Bone marrow (tissue), 2 donors: ENCODE measurements around the gene ATP5F1E.
"Not testable (repeated sequence)": the region's sequence is repeated elsewhere in the genome, so short reads cannot be mapped to it uniquely, and the experiment has no call there.

Source experiments
- DNase-seq, 2 donors: peaks; one replicate each; lab custom pipeline; 2025; lab: John Stamatoyannopoulos, UW

ATP5F1E gene

DNA sequence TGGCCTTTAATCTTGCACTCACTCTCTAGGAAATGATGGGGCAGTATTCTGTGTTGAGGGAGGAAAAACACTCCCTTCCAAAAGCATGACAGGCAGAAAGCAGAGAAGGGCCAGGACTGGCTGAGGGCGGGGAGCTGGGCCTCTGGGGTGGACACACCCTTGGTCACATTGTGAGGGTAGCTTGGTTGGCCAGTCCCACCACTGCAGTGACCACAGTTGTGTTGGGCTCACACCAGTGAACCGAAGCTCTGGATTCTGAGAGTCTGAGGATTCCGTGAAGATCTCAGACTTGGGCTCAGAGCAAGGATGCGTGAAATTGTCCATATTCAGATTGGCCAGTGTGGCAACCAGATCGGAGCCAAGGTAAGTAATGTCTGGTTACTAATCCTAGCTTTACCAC, 12.9 kb downstream of the ATP5F1E start, which contains the start of gene TUBB1:
TUBB1 (plus strand) TSS at position 213 of the 400 bp plus-strand sequence; CDS start at position 307, 94 bp downstream.
- DNase-seq: no peak

DNA sequence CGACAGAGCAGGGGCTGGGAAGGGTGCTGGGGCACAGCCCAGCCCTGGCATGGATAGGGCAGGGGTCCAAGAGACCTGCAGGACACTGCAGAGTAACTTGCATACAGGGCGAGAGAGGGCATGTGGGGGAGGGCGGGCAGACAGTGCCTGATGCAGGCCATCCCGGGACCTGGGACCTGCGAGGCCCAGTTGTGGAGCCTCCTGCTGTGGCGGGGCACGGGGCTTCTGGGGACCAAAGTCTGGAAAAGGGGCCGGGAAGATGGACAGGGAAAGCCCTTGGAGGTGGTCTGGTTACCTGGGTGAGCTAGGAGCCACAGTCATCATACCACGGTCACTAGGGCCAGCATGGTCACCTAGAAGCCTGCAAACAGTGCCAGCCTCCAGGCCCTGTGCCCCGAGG, 13.3 kb downstream of the ATP5F1E start:
- no peak for DNase-seq

DNA sequence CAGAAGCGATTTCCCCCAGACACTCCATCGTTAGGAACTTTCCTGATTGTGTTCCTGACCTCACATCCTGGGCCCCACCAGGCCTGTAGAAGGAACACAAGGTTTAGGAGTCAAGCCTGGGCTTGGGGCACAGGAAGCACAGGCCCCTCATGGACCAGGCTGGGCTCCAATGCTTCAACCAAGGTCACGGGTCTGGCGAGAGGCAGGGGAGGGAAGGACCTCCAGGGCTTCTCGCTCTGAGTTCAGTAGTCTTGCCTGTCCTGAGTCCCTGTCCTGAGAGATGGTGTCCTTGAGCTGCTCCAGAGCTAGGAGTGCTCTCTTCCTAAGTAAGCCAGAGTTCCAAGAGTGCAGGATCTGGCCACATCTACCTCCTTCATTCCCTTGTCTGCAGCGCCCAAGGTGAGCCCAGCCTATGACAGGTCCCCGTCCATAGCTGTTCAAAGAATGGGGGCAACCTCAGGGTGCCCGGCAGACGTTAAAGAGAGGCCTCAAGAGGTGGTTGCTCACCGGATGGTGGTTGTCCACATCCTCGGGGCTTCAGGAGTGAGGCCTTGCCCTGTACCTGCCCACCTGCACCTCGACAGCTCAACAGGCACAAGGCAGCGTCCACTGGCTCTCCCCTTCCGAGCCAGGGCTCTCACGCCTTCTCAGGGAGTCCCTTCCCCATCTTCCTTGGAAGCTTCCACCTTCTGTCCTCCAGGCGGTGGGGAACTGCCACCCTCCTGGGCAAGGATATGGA, 14.5 kb downstream of the ATP5F1E start:
- DNase-seq: no peak

DNA sequence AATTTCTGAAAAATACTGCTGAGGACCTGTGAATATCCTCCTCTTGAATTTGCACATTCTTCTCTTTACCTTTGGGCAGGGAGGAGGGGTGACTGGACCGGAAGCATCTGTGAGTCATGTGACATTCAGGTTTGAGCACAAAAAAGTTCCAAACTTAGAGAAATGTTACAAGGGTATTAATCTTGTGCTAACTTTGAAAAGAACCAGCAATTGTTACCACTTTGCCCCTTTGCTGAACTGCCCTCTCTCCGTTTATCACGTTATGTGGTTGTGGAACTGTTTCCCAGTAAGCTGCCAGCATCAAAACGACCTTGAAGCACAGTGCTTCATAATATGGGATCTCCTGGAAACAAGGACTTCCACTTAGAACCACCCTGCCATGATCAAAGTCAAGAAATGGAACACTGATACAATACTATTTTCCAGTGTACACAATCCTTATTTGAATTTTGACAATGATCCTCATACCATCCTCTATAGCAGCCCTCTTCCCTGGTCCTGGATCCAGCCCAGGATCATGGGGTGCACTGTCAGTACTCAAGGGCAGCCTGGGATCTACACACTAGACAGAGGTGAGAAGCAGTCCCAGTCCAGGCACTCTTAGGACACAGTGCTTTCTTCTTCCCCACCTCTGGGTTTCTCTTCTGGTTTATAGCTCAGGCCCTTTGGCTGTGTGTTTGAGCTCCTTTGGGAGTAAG, 15.2 kb downstream of the ATP5F1E start:
- DNase-seq: peak in 1 of 2 donors; percentile 11

DNA sequence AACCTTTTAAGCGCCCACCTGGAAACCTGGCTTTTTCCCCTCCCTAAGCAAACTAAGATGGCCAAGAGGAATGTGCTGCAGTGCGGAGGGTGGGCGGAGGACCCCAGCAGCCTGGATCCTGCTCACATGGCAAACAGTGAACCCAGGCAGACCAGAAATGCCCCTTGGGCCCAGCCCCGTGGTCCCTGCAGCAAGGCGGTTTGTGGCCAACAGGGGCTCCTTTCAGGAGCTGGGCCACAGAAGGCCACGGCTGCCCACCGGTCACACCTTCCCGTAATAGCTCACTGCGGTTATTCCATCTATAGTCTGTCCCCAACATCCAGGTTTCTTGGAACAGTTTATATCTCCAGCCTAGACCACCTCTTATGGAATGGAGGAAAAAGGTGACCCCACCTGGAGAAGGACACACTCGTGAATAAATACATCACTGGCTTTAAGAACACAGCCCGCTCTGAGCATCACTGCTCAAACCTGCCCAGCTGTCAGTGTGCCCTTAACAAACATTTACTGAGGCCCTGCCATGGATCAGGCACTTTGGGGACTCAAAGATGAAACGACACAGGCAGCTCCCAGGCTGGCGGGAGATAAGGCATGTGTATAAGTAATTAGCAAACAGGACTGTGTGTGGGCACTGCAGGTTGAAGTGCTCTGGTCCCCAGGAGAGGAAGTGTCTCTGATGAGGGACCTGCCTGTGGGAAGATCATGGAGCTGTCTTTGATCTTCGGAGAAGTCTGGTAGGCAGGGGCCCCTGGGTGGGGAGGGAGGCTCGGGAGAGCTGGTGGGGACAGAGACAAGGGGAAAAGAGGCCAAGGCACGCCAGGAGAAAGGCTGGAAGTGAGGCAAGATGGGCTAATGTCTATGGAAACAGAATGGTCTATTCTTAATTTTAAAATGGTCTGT, 16.1 kb downstream of the ATP5F1E start:
- DNase-seq: no peak

DNA sequence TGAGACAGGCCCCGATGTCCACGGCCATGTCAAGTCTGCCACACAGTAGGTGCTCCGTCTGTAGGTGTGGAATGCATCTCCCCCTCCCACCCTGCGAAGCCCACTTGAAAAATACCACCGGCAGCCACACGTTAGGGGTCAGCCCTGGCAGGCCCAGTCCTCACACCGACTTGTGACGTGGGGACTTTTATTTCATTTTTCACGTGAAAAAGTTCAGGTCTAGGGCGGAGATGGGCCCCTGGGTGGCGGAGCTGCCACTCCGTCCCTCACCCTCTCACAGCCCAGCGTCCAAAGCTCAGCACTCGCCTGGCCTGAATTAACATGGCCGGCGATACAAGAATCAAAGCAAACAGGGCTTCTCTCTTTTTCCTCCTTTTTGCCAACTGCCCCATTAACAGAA, 16.7 kb downstream of the ATP5F1E start:
- no peak for DNase-seq

DNA sequence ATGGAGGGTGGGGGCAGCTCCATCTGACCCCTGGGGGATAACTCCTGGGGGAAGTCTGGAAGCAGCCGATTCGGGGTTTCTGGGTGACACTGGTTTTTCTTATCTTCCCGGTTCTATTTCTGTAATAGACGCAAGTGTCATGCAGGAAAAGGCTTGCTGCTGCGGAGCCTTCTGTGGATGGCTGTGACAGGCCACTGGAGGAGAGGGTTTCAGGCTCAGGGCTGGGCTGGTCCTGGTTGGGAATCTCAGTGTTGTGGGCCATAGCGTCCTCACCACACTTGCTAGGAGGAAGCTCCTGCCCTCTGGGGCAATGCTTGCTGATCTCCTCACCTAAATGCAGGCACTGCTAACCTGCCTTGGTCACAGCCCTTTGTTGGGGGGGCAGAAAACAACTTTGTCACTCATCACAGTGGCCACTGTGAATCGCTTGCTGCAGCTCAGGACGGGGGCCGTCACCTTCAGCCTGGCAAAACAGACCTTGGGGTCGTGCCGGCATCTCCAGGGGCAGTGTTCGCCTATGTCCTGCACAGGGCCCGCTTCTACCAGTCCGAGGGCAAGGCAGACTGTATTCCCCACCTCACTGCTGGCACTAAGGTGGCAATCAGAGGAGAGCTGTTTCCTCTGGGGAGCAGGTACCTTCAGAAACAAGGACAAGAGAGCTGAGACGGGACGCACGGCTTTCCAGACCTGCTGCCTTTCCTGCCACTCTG, 17.3 kb downstream of the ATP5F1E start:
- DNase-seq: no peak

DNA sequence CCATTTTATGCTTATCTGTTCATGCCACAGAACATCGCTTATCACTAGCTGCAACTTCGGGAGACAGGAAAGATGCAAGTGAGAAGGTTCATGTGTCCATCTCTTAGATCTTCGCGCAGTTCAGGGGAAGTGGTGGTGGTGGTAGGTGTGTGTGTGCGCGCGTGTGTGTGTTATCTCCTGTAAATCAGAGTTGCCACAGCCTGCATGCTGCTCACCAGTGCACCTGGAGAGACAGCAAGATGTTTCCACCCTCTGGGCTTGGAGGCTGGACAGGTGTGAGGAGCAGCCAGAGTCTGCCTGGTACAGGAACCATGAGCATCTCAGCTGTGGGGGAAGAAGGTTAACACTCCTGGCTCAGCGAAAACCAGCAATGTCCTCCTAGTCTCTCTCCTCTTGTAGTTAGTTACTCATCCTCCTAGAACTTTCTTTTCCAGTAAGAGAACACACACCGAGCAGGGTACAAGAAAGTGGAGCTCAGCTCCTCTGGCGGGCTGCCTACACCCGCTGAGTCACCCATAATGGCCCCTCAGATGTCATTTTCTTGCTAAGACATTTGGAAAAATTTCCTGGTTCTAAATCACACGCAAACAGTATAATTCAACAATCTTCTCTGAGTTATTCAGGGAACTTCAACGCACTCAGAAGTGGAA, 18.1 kb downstream of the ATP5F1E start:
- no peak for DNase-seq

DNA sequence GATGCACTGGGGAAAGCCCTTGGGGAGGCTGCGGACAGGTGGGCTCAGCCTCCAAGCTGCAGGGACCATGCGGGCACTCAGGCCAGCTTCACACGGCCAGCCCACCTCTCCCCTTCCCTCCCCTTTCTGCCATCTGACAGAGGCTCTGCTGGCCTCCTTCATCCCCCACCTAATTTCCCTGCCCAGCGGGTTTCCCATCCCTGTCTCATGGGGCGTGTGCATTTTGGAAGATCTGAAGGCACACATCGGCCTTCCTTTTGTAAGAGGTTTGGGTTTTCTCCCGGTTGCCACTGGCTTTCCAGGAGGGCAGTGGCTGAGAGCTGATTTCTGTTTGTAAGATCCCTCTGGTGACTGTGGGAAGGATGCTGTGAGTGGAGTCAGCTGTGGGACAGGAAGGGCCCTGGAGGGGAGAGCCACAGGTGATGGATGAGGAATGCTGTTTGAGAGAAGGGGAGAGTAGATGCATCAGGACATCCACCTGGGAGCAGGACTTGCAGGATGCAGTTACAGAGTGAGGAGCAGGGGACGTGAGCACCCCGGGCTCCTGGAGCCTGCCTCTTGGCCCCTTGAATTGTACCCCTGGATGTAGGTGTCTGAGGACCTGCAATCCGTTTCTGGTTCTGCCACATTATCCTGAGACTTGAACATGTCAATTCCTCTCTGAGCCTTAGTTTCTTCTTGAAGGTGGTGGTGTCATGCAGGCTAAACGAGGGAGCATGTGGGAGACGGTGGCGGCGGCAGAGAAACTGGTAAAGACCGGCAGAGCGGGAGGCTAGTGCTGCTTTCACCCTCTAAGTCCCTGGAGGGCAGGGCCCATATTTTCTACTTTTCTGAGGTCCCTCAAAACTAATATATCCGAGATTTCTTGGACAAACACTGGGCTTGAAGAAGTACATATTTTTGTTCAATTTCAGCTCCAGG, 18.8 kb downstream of the ATP5F1E start:
- DNase-seq: no peak

DNA sequence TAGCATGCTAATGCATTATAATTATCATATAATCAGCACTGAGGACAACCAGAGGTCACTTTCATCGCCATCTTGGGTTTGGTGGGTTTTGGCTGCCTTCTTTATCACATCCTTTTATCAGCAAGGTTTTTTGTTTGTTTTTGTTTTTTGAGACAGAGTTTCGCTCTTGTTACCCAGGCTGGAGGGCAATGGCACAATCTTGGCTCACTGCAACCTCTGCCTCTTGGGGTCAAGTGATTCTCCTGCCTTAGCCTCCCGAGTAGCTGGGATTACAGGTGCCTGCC, 20.3 kb downstream of the ATP5F1E start:
- not testable (repeated sequence) for DNase-seq

DNA sequence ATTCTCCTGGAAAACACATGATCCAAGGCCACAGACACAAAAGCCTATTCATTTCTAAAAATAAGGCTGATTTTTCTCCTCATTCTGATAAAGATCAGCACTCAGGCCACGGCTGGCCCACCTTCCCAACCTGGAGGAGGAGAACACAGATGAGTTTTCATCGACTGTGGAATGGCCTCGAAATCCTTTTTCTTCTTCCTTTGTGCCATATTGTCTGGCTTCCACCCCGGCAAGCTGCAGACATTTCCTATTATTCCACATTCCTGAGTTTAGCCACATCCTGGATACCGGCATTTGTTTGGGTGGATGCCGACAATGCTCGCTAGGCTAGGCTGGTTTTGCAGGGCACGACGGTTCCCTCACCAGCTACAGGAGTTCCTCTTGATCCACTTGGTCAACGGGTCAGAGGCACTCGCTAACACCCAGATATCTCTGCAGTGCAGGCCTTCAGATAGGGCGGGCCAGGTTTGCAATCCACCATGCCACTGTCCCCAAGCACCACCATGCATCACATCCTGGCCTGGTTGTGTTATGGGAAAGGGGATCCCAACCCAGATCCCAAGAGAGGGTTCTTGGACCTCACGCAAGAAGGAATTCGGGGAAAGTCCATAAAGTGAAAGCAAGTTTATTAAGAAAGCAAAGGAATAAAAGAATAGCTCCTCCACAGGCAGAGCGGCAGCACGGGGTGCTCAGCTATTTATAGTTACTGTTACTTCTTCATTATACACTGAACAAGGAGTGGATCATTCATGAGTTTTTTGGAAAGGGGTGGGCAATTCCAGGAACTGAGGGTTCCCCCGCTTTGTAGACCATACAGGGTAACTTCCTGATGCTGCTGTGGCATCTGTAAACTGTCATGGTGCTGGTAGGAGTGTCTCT, 20.9 kb downstream of the ATP5F1E start:
- peak in 1 of 2 donors; percentile 63 for DNase-seq

DNA sequence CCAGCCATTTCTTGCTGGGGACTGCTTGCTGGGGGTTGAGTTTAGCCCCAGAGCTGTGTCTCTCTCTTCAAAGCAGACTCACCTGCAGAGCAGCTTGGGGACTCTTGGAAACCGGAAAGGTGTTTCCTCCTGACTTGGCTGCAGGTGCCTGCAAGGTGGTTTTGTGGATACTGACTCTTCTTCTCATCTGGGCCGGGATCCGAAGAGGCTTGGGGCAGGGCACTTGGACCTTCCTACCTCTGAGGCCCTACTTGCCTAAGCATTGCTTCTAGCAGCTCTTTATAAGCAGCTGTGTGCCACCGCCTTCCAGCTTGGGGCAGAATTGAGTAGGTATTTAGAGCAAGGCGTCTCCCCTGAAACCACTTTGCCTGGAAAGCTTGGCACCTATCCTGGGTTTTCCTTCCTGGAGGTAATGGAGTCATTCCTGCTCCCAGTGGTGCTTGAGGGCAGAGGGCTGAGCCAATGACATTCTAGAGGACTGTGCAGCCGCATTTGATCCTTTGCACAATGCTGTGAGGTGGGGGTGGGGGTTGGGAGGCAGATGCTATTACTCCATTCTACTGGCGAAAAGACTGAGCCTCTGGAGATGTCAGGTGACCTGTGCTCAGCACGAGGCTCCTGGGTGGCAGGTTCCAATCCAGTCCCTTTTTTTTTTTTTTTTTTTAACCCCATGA, 21.7 kb downstream of the ATP5F1E start:
- no peak for DNase-seq

DNA sequence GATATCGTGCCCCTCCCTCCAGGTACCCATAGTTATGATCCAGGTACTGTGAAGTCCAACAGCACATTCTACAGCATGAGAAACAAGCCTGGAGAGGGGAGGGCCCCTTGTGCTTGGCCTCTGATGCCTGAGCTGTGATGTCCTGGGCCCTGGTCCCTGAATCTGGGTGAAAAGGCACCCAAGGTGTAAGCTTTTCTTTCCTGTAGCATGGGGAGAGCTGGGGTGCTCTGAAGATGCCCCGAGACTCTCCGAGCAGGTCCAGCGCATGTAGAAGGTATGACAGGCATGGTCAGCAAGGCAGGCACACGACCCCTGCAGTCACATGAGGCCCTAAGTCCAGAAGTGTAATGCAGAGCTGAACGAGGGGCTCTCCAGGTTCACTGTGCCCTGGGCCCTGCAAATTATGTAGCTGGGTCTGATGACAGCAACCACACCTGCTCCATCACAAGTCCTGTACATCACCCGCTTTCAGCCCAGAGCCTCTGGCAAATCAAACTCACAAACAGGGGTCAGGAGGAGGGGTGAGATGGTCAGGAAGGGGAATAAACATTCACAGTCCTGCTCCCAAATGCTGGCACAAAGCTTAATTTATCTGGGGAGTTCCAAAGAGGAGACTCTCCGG, 23.3 kb downstream of the ATP5F1E start:
- DNase-seq: no peak

DNA sequence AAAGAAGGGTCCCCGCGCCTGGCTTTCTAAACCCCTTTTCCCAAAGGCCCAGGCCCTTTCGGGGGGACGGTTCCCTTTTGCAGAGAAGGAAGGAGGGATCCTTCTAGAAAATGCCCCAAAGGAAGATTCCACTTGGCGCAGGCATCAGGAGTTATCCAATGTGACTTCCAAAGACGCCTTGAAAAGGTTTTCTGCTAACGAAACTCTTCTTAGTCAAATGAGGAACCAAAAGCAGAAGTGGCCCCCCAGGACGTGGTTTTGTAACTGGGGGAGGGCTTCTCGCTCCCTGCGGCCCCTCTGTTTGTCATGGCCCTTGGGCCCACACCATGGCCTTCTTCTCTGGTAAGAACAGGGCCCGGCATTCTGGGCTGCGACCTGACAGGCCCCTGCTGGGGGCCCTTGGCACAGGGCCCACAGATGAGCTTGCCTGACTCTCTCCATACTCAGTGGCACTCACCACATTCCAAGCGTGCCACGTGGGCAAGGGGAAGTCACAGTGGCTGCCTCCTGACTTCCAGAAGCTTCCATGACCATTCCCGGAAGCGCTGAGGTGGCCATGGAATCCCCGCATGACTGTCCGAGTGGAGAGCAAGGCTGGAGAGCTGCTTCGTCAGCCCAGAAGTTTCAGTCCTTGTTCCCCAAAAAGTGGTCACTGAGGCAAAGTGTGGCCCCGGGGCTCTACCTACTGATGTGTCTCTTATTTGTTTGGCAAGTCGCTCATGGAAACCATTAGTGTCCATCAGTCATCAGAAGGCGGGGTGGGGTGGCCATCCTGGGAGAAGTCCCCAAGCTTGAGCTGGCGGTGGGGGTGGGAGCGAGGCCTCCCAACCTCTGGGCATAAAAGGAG, 24.2 kb downstream of the ATP5F1E start:
- peak; percentile 80 to 85 for DNase-seq

DNA sequence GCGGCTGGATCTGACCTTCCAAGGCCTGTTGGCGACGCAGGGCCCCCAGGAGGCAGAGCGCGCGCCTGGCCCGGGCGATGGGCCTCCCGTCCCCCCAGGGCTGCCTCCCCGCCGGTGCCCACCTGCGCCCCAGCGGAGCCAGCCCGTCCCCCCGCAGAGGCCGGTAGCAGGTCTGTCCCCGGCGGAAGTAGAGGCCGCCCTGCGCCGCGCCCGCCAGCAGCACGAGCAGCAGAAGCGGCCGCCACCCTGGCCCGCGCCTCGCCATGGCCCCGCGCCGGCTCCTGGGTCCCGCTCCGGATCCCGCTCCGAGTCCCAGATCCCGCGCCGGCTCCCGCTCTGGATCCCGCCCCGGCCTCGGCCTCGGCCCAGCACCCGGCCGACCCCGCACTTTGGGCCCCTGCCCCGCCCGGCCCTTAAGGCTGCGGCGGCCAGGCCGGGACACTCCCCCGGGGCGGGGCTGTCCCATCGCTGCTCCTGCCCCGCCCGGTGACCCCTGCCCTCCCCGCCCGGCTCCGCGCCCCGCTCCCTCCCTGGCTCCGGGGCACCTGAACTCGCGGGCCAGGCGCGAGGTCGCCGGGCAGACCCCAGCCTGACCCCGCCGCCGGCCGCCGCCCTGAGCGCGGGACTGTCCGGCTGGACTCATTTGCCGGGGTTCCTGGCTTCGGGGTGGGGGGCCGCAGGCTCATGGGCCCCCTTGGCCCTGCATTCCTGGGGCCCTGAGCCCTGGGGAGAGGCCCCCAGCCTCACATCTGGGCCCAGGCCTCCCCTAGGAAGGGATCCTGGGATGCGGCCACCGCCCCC, 25.1 kb downstream of the ATP5F1E start, which contains the start of gene CTSZ:
CTSZ (minus strand) TSS at position 391 of the 801 bp plus-strand sequence; CDS start at position 265, 126 bp downstream.
- DNase-seq: peak in 1 of 2 donors; percentile 78

DNA sequence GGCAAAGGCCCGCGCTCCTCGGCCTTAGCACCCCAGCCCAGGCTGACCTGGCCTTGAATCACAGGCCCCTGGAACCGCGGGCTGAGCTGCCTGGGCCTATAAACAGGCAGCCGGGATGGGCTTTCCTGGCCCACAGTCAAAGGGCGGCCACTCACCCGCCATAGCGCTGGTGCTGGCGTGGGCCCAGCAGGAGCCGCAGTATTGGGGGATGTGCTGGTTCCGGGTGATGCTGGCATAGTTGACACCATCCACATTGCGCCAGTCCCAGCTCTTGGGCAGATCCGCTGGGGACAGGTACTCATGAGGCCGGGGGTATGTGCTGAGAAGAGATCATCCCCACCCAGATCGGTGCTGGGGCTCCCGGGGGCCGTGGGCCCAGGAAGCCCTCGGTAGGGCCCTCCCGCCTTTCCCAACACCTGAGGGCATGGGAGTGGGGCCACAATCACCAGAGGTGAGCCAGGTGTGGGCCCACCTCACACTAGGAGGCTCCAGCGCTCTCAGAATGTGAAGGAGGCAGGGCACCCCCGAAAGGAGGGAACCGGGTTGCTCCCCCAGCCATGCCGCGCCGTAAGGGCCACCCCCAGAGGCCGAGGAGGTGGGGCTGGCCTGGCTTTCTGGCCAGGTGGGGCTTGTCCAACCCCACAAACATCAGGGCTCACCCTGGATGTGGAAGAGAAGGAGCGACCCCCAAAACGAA, 25.8 kb downstream of the ATP5F1E start:
- no peak for DNase-seq
